Body of pancreas (tissue), 4 donors: Measurements from ENCODE around the gene TMEM95.

ENCODE experiments used
- POLR2A ChIP-seq, 3 donors: fragments of 450-650 bp; IDR thresholded peaks; one replicate each; pipeline ENCODE4 v1.6.1; 2016; ENCODE audit warnings: antibody characterized with exemption in 3 of 3, mild to moderate bottlenecking in 2 of 3
- TF ChIP-seq, protein P1 (sequence below), 7 experiments: fragments of 450-650 bp in 4 of 7; fragments of 200-600 bp in 3 of 7; sonication (generic) in 3 of 7; IDR thresholded peaks; one replicate each; pipeline ENCODE4 v1.5.1; 2016 to 2019; ENCODE audit warnings: antibody characterized with exemption in 7 of 7

DNA sequence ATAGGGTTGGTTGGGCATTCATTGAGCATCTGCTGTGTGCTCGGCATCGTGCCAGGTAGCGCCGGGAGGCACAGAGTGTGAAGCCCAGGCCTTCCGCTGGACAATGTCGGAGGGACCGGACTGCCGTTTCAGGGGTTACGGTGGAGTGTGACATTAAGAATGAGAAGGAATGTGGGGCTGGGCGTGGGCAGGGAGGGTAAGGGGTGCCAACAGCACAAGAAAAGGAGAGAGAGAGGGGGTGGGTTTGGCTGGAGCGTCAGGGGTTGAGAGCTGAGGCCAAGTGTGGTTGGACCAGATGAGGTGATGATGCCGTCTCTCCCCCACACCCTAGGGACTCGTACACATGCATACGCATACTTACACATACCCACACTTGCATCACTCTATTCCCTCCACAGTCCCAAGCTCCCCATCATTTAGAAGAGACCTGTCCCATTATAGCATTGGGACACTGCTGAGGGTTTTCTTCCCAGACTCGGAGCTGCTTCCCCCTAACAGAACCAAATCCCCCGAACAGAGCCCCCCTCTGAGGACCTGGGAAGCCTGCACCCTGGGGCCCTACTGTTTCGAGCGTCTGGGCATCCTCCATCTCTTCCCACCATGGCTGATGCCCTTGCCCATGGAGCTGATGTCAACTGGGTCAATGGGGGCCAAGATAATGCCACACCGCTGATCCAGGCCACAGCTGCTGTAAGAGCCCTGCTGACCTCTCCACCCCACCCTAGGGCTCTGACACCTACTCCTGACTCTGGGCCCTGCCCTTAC is 6.3 kb upstream of the TMEM95 start:
- TF ChIP-seq, protein P1, sequence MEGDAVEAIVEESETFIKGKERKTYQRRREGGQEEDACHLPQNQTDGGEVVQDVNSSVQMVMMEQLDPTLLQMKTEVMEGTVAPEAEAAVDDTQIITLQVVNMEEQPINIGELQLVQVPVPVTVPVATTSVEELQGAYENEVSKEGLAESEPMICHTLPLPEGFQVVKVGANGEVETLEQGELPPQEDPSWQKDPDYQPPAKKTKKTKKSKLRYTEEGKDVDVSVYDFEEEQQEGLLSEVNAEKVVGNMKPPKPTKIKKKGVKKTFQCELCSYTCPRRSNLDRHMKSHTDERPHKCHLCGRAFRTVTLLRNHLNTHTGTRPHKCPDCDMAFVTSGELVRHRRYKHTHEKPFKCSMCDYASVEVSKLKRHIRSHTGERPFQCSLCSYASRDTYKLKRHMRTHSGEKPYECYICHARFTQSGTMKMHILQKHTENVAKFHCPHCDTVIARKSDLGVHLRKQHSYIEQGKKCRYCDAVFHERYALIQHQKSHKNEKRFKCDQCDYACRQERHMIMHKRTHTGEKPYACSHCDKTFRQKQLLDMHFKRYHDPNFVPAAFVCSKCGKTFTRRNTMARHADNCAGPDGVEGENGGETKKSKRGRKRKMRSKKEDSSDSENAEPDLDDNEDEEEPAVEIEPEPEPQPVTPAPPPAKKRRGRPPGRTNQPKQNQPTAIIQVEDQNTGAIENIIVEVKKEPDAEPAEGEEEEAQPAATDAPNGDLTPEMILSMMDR (IDR thresholded peaks at IDR 0.05): no peak
- no peak for TF ChIP-seq POLR2A (IDR thresholded peaks at IDR 0.05)
